Mesendoderm (in vitro differentiated cells): ENCODE results near the gene SLCO4A1. TPM values are rescaled to one million over a fixed set of nuclear protein-coding genes. Genes with fewer than 3 reads are reported as not detected.

Experiments used
- DNase-seq: peaks from one replicate; pipeline ENCODE4 v3.0.0; 2013
- H2AK5ac ChIP-seq: 2 replicates; pipeline ENCODE4 v1.6.1; 2013; ENCODE audit warnings: low read length, inconsistent platforms
- H2BK120ac ChIP-seq: 2 replicates; pipeline ENCODE4 v1.6.1; 2013; ENCODE audit warnings: low read depth, mild to moderate bottlenecking, low read length, moderate library complexity, mixed read lengths
- H2BK15ac ChIP-seq: replicated peaks from 2 replicates; pipeline ENCODE4 v1.6.1; 2013; ENCODE audit warnings: low read depth, mild to moderate bottlenecking, moderate library complexity
- H2BK5ac ChIP-seq: 2 replicates; pipeline ENCODE4 v1.6.1; 2013; ENCODE audit warnings: low read length, inconsistent platforms
- H3K18ac ChIP-seq: 2 replicates; pipeline ENCODE4 v1.6.1; 2013; ENCODE audit warnings: mild to moderate bottlenecking, low read length, mixed read lengths
- H3K23ac ChIP-seq: one replicate; pipeline ENCODE4 v1.6.1; 2013; ENCODE audit warnings: low read length
- H3K27ac ChIP-seq: 2 replicates; pipeline ENCODE4 v1.5.1; 2013; ENCODE audit warnings: low read depth, mild to moderate bottlenecking, inconsistent platforms, low read length, moderate library complexity
- H3K27me3 ChIP-seq: 2 replicates; pipeline ENCODE4 v1.6.1; 2013; ENCODE audit warnings: low read length, control low read depth, mild to moderate bottlenecking, inconsistent platforms; ENCODE audit not compliant: insufficient read depth, poor library complexity
- H3K36me3 ChIP-seq: 2 replicates; pipeline ENCODE4 v1.6.1; 2013; ENCODE audit warnings: low read length, inconsistent platforms; ENCODE audit not compliant: control insufficient read depth, insufficient read depth
- H3K4ac ChIP-seq: one replicate; pipeline ENCODE4 v1.6.1; 2013; ENCODE audit warnings: low read depth, mild to moderate bottlenecking, low read length, moderate library complexity
- H3K4me1 ChIP-seq: 2 replicates; pipeline ENCODE4 v1.6.1; 2013; ENCODE audit warnings: low read depth, low read length, inconsistent platforms; ENCODE audit not compliant: control insufficient read depth
- H3K4me2 ChIP-seq: 2 replicates; pipeline ENCODE4 v1.6.1; 2013; ENCODE audit warnings: low read length
- H3K4me3 ChIP-seq: 2 replicates; pipeline ENCODE4 v1.5.1; 2013; ENCODE audit warnings: mild to moderate bottlenecking, low read length
- H3K56ac ChIP-seq: one replicate; pipeline ENCODE4 v1.6.1; 2013; ENCODE audit warnings: low read length
- H3K79me1 ChIP-seq: 2 replicates; pipeline ENCODE4 v1.6.1; 2013; ENCODE audit warnings: low read length, inconsistent platforms
- H3K79me2 ChIP-seq: 2 replicates; pipeline ENCODE4 v1.6.1; 2013; ENCODE audit warnings: mild to moderate bottlenecking, low read length; ENCODE audit not compliant: control insufficient read depth, insufficient read depth
- H3K9ac ChIP-seq: 2 replicates; pipeline ENCODE4 v1.6.1; 2013; ENCODE audit warnings: low read length, inconsistent platforms
- H4K5ac ChIP-seq: one replicate; pipeline ENCODE4 v1.6.1; 2013; ENCODE audit warnings: low read length
- H4K8ac ChIP-seq: one replicate; pipeline ENCODE4 v1.6.1; 2013; ENCODE audit warnings: low read depth, mild to moderate bottlenecking, control low read depth, low read length, moderate library complexity
- WGBS: extraction: QIAGEN DNeasy Blood & Tissue Kit; methylation state at CpG from one replicate; pipeline ENCODE4 v1.1.7; 2013; ENCODE audit warnings: low lambda C conversion rate, missing lambda C conversion rate; ENCODE audit not compliant: insufficient coverage; ENCODE audit errors: extremely low coverage; 5-methylcytosine and 5-hydroxymethylcytosine counted together
- polyA plus RNA-seq, 2 experiments: library from polyadenylated mRNA; stranded (reverse); fragments of 200-250 nt; gene quantifications; one replicate each; pipeline ENCODE4 v1.2.3, GENCODE V29; 2013

Gene SLCO4A1
- polyA plus RNA-seq (2013, experiment 1 of 2) = 1.6 TPM
- 1.8 TPM for polyA plus RNA-seq (2013, experiment 2 of 2)

DNA sequence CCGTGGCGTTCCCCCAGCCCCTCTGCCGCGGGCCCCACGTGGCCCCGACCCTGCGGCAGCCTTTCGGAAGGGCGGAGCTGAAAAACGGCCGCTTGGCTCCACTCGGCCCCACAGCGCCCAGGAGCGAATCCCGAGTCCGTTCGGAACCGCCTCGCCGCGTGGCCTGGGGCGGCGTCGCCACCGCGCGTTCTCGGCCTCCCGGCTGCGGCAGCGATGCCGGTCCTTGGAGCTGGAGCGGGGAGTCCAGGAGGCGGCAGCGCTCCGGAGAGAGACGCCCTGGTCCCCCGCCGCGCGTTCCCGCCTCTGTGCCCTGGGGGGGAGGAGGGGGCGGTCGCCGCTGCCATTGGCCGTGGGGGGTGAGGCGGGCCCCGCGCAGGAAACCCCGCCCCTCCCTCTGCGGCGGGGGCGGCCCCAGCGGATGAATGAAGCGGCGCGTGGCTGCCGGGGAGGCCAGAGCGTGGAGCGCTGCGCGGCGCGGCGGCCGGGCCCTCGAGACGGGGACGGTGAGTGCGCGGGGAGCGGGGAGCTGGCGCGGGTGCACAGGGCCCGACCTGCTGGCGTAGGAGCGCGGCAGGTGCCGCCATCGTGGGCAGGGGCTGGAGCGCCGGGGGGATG is at the start of gene SLCO4A1:
SLCO4A1 (plus strand) TSS at position 453 of the 615 bp plus-strand sequence. CDS start 13,952 bp downstream, outside the sequence.
- Histone ChIP-seq H4K5ac (no peak within 1 kb of the TSS), H3K4me1 (no peaks in the 10 kb centered on the region)
- DNase-seq = peak; percentile 46

GRCh38 chr20:62592506-62593177 is 49.7 kb upstream of the SLCO4A1 start:
- no peak overlapping the region for H4K8ac ChIP-seq
- H3K4me3 ChIP-seq = no peak overlapping the region
- H3K9ac ChIP-seq = no peak overlapping the region
- no peak overlapping the region for H3K23ac ChIP-seq
- H2BK5ac ChIP-seq = no peak overlapping the region
- H3K79me2 ChIP-seq = no peaks in the 10 kb centered on the region
- peak; percentile 8 for DNase-seq
- no peaks in the 10 kb centered on the region for H3K79me1 ChIP-seq
- H3K27ac ChIP-seq = no peak overlapping the region
- H3K56ac ChIP-seq = no peak overlapping the region
- no CpG with 5 or more reads among the region's 11 CpGs for WGBS
- H3K36me3 ChIP-seq = no peaks in the 10 kb centered on the region
- H4K5ac ChIP-seq = no peak overlapping the region
- H3K4me1 ChIP-seq = no peaks in the 10 kb centered on the region
- no peak overlapping the region for H3K18ac ChIP-seq
- no peak overlapping the region for H3K4me2 ChIP-seq
- no peak overlapping the region for H2BK120ac ChIP-seq
- no peak overlapping the region for H2BK15ac ChIP-seq
- no peaks in the 10 kb centered on the region for H3K27me3 ChIP-seq
- no peak overlapping the region for H2AK5ac ChIP-seq
- no peak overlapping the region for H3K4ac ChIP-seq

More for the DNA sequence above, at the start of gene SLCO4A1:
- Histone ChIP-seq H3K23ac (no peak within 1 kb of the TSS), H3K18ac (no peak within 1 kb of the TSS), H3K27ac (no peak within 1 kb of the TSS), H3K79me2 (no peaks in the 10 kb centered on the region), H3K27me3 (peaks cover 8% of the 10 kb centered on the region), H2BK5ac (no peak within 1 kb of the TSS), H3K56ac (peak within 1 kb of the TSS; percentile 88), H3K9ac (peak within 1 kb of the TSS; percentile 72), H2AK5ac (no peak within 1 kb of the TSS), H3K4ac (no peak within 1 kb of the TSS), H3K36me3 (no peaks in the 10 kb centered on the region), H2BK15ac (no peak within 1 kb of the TSS), H3K4me2 (peak within 1 kb of the TSS; percentile 92), H4K8ac (no peak within 1 kb of the TSS), H3K4me3 (peak within 1 kb of the TSS; percentile 36), H2BK120ac (no peak within 1 kb of the TSS), H3K79me1 (no peaks in the 10 kb centered on the region)
- no CpG with 5 or more reads among the region's 82 CpGs for WGBS

GRCh38 chr20:62593616-62594015 is 48.7 kb upstream of the SLCO4A1 start:
- Histone ChIP-seq H3K23ac (no peak overlapping the region), H3K4me1 (no peaks in the 10 kb centered on the region), H3K56ac (no peak overlapping the region), H3K4me2 (no peak overlapping the region), H2BK15ac (no peak overlapping the region), H3K36me3 (no peaks in the 10 kb centered on the region), H3K79me2 (no peaks in the 10 kb centered on the region), H3K27me3 (no peaks in the 10 kb centered on the region), H3K9ac (no peak overlapping the region), H4K8ac (no peak overlapping the region), H2BK5ac (no peak overlapping the region), H4K5ac (no peak overlapping the region), H2BK120ac (no peak overlapping the region), H3K4ac (no peak overlapping the region), H3K4me3 (no peak overlapping the region), H3K27ac (no peak overlapping the region), H3K18ac (no peak overlapping the region), H2AK5ac (no peak overlapping the region), H3K79me1 (no peaks in the 10 kb centered on the region)
- no peak for DNase-seq
- WGBS = no CpG with 5 or more reads among the region's 3 CpGs

- WGBS = no CpG with 5 or more reads among the region's 4 CpGs
- Histone ChIP-seq H3K36me3 (no peaks in the 10 kb centered on the region), H3K4ac (no peak overlapping the region), H3K18ac (no peak overlapping the region), H3K4me1 (no peaks in the 10 kb centered on the region), H2AK5ac (no peak overlapping the region), H4K5ac (no peak overlapping the region), H3K27me3 (no peaks in the 10 kb centered on the region), H3K4me2 (no peak overlapping the region), H3K79me2 (no peaks in the 10 kb centered on the region), H3K79me1 (no peaks in the 10 kb centered on the region), H3K56ac (no peak overlapping the region), H3K9ac (no peak overlapping the region), H3K4me3 (no peak overlapping the region), H4K8ac (no peak overlapping the region), H2BK120ac (no peak overlapping the region), H2BK15ac (no peak overlapping the region), H3K27ac (no peak overlapping the region), H3K23ac (no peak overlapping the region), H2BK5ac (no peak overlapping the region)
- DNase-seq = no peak
Measured at GRCh38 chr20:62595069-62595468, 47.2 kb upstream of the SLCO4A1 start.

DNA sequence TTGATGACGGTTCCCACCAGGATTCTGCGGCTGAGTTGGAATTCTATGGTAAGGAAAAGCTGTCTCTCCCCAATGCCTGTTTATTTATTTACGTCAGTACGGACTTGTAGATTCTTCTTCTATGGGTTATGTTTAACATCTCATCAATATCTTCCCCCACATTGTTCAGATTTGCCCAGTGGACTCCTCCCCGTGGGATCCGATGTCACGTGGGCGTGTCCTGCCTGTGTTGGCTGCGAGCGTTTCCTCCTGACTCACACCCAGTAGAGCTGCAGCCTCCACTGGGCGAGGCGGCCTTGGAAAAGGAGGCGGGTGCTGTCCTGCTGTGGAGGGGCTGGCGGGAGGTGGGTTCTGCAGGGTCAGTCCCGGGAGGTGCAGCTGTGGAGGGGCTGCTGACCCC is 46.8 kb upstream of the SLCO4A1 start:
- no peak overlapping the region for H3K9ac ChIP-seq
- no peak overlapping the region for H2BK5ac ChIP-seq
- H2AK5ac ChIP-seq = no peak overlapping the region
- H3K79me1 ChIP-seq = no peaks in the 10 kb centered on the region
- WGBS = no CpG with 5 or more reads among the region's 15 CpGs
- no peak overlapping the region for H3K4me2 ChIP-seq
- H3K56ac ChIP-seq = no peak overlapping the region
- no peak overlapping the region for H4K8ac ChIP-seq
- H2BK15ac ChIP-seq = no peak overlapping the region
- DNase-seq = no peak
- H3K27me3 ChIP-seq = no peaks in the 10 kb centered on the region
- no peak overlapping the region for H3K4me3 ChIP-seq
- no peaks in the 10 kb centered on the region for H3K79me2 ChIP-seq
- H3K4ac ChIP-seq = no peak overlapping the region
- H3K4me1 ChIP-seq = no peaks in the 10 kb centered on the region
- no peak overlapping the region for H3K18ac ChIP-seq
- no peak overlapping the region for H4K5ac ChIP-seq
- no peak overlapping the region for H2BK120ac ChIP-seq
- H3K36me3 ChIP-seq = no peaks in the 10 kb centered on the region
- no peak overlapping the region for H3K23ac ChIP-seq
- no peak overlapping the region for H3K27ac ChIP-seq
